ENCODE results near the gene HOXA4.

HOXA4 gene

DNA sequence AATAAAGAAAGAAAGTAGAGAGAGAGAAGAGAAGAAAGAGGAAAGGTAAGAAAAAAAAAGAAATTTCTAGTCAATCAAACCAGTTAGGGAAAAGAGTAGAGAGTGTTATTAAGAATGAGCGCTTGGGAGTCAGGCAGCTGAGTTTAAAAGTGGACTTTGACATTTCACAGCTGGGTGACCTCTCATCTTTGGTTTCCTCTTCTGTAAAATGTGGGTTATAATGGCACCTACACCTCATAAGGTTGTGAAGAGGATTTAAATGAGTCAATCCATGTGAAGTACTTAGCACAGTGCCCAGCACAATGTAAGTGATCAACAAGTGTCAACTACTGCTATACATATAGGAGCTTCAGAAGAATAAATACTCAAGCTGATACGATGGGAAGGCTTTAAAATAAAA is 46.9 kb downstream of the HOXA4 start:
- DNase-seq: no peak

DNA sequence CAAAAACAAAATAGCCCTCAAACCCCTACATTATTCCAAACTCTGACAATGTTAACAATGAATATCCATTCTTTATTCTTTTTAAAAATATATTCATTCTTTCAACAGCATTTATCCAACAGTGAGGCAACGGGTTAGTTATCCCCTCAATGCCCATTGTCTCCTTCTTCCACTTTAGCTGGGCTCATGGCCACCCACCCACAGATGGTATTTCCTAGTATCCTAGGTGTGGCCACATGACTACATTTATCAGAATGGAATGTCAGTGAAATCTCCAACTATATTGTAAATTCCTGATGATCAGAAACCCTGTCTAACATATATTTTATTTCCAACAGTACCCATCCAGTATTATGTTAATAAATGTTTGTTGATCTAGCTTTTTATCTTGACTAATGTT is 48.4 kb downstream of the HOXA4 start:
- no peak for DNase-seq

DNA sequence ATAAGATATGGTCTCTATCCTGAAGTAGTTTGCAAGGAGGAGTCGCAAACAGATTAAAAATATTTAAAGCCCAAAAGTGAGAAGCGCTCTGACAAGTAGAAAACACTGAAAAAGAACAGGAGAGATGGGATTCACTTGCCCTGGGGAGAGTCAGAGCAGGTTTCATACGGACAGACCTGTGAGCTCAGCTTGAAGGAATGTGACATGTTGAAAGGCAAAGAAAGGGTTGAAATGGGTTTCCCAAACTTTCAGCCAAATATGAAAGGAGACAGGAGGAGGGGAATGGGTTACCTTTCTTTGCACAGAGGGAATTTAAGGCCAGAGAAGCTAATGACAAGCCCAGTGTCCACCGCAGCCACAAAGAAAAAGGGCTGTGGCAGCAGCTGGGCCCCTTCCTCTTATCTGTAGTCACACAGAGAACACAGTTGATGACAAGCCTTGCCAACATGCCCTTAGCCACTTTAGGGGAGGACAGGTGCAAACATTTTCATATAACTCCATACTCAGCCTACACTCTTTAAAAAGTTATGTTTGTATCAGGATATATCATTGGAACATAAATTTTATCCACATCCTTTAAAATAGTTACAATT is 49.6 kb downstream of the HOXA4 start:
- no peak for DNase-seq

DNA sequence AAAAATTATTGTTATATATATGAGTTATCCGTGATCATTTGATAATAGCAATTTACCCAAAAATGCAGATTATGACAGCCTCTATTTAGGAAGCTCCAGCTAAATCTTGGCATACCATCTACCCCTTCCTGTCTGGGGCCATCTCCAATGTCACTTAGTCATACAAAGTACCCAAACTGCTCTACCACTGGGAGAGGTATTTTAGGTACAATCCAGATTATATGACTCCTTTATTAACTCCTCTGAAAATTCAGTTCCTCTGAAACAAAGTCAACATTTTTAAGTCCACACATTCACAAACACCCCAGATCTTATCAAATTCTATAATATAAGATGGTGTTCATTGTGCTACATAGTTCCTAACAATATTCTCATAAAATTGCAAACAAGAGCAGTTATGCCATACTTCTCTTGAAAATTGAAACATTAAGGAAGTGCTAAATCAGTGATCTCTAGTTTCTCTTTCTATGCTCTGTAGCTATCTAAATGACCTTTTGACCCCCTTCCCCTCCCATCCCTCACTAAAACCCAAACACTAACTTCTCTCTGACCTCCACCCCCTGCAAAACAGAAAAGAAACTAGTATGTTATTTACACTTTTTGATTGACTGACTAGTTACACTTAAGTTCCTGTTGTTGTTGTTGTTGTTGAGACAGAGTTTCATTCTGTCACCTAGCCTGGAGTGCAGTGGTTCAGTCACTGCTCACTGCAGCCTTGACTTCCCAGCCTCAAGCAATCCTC is 51.2 kb downstream of the HOXA4 start:
- DNase-seq: no peak

DNA sequence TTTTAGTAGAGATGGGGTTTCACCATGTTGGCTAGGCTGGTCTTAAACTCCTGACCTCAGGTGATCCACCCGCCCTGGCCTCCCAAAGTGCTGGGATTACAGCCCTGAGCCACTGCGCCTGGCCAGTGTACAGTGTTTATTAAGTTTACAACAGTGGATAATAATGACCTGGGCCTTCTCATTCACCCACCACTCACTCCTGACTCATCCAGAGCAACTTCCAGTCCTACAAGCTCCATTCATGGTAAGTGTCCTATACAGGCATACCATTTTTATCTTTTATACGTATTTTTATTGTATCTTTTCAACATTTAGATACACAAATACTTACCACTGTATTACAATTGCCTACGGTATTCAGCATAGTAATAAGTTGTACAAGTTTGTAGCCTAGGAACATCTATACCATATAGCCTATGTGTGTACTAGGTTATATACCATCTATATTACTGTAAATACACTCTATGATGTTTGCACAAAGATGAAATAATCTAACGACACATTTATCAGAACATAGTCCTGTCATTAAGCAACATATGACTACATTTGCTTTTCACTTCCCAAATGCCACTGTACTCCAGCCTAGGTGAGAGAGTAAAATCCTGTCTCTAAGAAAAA is 51.8 kb downstream of the HOXA4 start:
- no peak for DNase-seq
